HG02759 (cell line): Measurements from ENCODE around the gene PNMA1.

Experiments used
- ATAC-seq: cut with Tn5 transposase; IDR thresholded peaks from one replicate; pipeline ENCODE4 v1.9.1; 2021; ENCODE audit warnings: mild to moderate bottlenecking, moderate library complexity; ENCODE audit not compliant: unreplicated experiment

Gene PNMA1

DNA sequence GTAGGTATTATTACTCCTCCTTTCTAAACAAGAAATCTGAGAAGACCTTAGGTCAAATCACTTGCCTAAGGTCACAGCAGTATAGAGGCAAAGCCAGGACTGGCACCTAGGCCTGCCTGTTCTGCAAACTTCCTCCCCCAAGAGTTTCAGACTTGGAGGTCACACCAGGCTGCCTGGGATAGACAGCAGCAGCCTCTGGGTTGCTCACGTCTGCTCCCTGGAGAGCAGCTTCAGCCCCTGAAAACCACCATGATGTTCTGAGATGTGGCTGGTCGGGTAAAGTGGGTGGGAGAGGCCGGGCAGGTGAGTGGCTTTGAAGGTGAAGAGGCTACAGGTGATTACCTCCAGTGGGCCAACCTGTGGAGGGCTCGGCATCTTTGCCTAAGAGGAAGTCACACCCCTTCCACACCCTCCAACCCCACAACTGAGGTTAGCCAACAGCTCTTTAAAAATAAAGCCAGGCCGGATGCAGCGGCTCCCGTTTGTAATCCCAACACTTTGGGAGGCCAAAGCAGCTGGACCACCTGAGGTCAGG is 37.0 kb upstream of the PNMA1 start:
- no peak for ATAC-seq

DNA sequence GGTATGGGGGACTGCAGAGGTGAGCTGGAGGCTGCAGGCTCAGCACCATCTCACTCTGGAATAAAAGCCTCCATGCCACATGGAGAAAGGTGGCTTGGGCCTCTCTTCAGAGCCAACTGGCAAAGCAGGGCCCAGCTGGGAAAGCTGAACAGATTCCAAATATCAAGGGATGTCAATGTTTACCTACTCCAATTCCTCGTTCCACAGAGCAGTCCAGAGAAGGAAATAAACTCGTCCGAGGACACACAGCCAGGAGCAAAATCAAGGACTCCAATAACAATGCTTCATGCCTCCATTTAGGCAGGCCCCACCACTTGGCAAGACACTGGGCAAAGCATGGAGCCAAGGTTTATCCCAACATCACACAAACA is 36.3 kb upstream of the PNMA1 start:
- no peak for ATAC-seq

DNA sequence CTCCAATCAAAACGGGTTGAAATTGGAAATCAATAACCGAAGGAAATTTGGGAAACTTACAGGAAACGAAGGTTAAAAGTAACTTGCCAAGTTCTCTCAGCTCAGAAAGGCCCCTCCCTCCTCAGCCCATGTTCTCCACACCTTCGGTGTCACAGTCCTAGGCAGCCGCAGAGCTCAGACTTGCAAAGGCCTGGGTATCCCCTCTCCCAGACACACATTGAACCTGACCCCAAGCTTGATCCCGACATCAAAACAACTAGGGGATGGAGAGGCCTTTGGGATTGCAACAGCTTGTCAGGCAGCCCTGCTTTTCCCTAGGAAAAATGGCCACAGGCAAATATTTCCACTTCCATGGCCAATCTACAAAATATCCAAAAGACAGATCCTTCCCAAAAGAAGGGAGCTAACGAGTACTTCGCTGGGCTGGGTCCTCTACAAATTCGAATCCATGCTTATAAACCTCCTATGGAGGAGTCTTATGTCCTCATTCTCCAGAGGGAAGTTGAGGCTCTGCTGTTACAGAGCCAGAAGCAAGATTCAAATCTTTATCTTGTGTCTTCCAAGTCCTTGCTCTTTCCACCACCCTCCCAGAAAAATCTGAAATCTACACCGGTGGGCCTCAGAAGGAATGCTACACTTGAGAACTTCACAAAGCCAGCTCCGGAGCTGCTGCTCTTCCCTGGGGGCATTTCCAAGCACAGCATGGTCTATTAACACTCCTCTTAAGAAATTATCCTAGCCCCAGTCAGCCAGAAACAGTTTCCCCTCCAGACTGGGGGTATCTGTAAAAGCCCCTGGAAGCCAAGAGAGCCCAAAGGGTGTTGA is 35.7 kb upstream of the PNMA1 start:
- ATAC-seq = no peak

DNA sequence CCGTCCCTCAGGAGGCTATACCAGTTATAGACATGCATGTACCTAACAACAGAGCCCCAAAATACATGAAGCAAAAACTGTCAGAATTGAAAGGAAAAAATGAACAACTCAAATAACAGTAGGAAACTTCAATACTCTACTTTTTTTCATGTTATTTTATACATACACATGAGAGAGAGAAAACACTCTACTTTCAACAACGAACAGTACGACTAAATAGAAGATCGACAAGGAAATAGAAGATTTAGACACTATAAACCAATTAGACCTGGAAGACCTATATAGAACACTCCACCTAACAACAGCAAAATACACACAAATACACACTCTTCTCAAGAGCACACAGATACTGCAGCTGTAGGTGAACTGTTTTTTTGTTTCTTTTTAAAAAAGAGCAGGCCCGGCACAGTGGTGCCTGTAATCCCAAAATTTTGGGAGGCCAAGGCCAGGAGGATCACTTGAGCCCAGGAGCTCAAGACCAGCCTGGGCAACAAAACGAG is 34.7 kb upstream of the PNMA1 start:
- no peak for ATAC-seq

DNA sequence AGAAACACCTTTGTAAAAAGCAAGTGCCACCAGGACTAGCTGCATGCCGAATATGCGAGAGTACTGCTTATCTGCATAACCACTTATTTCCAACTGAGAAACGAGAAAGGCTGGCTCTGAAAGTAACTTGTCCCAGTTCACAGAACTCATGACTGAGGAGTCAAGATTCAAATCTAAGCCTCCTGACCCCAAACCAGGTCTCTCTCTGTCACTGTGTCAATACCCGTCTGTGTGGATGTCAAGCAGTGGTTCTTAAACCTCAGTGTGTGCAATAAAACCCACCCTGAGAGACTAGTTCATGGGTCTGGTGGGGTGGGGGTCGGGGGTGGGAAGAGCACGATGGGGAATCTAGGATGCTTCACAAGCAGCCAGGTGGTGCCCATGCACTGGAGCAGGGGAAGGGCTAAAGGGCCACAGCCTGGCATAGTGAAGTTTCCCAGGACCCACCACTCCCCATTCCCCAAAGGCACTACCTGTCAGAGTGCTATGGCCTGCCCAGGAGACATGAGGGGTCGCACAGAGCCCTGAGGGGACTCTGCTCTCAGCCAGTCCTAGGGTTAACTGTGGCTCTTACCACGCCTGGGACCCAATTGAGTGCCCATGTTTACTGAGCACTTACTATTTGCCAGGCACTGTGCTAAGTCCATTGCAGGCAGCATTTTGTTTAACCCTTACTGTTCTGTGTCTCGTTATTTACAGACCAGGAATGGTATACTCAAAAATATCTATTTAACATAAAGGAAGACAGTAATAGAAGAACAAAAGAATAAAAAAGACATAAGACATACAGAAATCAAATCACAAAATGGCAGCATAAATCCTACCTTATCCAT is 33.4 kb upstream of the PNMA1 start:
- no peak for ATAC-seq

DNA sequence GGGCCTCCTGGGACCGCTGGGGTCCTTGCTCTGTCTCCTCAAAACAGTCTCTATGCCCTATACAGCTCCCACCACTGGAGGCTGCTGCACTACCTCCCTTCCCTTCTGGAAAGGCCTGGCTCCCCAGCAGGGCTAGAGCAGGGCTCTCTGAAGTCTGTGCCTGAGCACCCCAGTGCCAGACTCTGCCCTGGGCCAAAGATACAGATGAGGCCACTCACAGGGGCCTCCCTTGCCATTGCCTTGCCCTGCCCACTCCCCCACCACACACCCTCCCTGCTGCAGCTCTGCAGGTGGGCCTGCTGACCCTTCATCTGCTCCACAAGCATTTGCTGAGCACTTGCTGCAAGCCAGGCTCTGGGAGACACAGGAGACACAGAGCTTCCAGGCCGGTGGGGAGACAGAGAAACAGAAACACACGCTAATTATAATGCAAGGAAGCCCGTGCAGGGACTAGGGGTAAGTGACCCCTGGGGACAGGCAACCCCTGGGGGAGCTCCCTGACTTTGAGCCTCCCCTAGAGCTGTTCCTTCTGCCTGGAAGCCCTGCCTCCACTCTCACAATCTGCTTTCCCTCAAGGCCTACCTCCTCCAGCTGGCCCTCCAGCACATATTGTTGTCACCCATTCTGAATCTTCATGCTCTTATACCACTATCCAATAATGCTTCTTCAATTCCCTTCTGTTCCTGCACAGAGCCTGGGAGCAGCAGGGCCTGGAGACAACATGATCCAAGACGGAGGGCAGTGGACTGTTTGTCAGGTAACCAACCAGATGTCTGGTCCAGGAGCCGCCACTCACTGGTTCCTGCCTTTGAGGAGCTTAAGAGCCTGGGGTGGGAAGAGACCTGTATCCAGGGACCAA is 32.6 kb upstream of the PNMA1 start:
- no peak for ATAC-seq

DNA sequence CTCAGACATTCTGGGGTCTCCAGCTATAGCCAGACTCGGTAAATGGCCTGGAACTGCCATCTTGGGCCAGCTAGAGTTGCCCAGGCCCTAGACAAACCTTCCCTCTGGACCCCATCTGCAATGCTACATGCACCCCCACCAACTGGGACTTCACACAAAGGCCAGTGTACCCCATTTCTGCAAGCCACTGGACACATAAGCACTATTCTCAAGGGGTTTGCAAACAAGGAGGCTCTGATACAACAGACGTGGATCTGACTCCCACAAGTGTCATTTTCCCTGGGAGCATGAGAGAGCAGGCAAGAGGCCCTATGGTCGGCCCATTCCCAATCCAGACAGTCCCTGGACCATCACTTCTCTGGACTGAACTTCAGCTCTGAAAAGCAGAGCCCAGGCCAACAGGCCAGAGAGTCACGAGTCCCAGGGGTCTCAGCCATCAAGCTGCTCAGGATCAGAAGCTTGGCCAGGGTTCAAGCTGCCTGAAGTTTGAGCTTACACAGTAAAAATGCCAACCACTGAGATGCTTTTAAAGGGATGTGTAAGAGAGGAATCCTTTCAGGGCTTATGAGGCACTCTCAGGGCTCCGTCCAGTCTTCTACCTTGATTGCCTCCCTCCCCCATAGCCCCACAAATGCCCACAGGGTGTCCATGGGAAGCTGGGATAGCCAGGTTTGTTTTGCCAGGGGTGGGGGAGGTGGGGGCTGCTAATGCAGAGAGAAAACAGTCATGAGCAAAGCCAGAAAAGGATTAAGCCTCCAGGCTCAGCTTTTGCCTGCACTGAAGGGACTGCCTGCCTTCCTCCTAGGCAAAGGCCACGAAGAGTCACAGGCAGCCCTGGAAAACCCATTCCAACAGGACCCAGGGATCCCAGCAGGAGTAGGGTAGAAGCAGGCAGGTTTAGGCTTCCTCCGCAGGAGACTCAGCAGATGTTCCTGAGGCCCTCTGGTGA is 31.7 kb upstream of the PNMA1 start:
- ATAC-seq = no peak

DNA sequence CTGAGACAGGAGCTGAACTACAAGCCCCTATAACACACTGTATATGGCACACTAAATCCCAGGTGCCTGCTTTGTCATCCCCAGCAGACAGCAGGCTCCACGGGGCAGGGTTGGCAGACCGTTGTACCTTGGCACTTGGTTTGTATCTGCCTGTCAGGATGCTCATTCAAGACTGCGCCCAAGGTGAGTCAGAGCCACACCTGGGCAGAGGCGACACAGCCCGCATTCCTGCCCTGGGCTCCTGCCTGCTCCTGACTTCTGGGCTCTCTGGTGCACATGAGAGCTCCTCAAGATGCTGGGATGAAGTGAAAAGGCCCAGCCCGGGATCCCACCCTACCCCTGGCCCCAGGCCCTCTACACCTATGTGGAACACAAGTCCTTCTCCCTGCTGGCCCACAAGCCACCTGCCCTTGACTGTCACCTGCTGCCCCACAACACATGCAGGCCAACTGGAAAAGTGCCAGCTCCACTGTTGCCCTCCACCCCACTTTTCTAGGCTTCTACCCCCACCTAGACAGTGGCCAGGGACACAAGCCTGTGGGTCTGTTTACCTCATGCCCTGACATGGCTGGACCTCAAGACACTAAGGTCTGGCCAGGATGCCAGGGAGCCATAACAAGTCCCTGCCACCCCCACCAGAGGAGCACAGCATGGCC is 30.8 kb upstream of the PNMA1 start:
- no peak for ATAC-seq

DNA sequence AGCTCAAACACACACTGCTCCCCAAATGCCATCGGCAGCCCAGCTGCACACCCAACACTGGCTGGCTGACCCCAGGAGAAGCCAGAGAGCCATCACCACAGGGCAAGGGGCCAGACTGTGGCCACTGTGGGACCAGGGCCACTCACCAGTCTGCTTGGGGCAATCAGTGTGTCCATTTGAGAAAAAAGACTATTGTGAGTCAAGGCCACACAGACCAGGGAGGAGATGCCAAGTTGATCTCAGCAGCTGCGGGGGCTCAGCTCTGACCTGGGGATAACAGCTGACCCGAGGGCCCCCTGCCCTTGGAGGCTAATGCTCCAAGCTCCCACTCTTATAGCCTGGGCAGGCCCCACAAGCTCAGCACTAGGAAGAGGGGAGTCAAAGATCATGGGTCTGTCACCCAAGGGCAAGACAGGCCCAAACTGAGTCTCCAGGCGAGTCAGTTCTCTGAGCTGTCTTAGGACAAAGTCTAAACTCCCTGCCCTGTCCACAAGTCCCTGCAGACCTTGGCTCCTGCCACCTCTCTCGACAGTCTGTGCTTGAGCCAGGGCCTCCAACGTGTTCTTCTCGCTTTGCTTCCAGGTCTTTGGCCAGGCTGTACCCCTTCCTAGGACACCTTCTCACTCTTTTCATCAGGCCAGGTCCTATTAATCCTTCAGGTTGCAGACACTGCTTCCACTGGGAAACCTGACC is 30.1 kb upstream of the PNMA1 start:
- no peak for ATAC-seq

DNA sequence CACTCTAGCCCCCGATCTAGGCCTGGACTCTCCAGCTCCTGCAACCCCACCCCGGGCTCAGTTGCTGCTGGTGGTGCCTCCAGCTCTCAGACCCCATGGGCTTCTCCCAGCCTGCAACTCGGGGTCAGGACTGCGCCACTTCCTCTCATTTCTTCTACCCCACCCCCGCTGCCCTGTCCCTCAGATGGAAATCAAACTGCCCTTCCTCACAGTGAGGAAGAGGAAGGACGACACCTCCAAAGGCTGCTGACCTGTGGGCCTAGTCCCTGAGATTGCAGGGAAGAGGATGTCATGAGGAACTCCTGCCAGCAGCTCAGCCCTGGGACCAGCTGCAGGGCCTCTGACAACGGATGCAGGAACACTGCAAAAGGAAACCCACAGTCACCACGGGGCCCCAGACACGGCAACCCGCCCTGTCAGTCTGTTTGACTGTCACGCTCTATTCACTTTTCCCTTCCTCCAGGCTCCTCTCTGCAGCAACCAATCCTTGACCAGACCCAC is 29.3 kb upstream of the PNMA1 start:
- peak; percentile 58 for ATAC-seq

DNA sequence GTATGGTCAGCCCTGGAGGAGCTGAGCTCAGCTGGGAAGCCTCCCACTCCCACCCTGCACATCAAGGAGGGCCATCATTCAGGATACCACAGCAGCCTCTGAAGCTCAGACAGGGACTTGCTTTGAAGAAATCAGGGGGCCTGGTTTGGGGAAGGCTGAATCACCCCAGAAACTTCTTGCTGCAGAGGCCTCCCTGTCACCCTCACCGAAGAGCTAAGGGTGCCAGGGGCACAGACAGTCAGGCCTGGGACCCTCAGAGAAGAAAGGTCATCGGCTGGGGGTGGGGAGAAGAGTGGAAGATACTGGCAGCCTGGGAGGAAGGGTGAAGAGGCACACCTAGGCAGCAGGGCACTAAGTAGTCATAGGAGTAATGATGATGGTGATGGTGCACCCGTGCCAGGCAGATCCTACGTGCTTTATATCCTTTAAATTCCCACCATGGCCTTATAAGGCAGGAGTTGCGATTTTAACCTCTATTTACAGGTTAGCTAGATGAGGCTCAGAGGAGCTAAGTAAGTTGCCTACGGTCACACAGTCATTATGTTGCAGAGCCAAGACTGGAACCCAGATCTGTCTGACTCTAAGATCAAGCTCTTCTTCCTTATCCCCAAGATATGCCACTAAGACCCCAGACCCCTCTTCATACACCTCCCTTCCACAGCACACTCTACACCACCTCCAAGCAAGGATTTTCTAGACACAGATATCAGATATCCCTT is 28.5 kb upstream of the PNMA1 start:
- no peak for ATAC-seq

DNA sequence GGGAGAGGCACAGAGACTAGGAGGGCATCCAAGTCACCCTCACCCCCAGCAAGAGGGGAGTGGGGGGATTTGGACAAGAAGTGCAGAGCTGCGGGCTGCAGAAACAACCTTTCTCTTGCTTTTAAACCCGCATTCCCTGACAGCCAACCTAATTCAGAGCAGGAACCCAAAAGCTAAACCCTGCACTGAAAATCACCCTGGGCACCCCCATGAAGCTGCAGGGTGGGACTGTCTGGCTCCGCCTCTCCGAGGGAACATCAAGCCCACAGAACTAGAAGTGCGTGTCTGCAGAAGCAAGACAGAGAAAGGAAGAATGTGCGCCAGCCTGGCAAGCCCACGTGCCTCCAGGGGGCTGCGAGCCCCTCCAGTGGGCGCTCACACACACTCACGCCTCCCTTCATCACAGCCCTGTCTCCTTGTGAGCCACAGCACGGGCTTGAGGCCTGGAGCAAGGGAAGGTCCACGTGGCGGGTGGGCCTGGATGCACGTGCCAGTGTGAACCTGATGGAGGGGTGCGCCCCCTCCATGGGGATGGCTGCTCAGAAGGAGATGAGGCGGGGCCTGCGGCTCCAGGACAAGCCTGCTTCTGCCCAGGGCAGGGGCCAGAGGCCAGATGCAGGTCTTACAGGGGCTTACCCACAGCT is 27.8 kb upstream of the PNMA1 start:
- ATAC-seq = no peak

DNA sequence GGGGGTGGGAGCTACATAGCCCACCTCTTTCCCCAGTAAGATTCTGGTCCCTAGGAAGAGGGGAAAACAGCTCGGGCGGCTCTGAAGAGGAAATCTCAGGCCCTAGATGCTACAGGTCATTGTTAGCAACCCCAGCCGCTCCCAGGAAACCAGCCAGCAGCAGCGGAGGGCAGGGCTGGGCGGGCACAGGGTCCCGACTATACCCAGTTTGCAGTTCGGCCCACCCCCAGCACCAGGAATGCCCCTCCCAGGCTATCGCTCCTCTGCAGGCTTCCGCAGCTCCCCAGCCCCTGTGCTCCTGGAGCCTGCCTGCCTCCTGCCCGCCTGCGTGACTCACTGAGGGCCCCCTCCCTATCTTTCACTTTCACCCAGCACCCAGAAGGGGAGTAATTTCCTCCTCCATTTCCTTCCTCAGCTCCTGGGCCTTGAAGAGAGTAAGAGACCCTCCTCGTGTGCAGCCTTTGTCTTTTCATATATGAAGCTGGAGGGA is 27.2 kb upstream of the PNMA1 start:
- ATAC-seq = no peak

DNA sequence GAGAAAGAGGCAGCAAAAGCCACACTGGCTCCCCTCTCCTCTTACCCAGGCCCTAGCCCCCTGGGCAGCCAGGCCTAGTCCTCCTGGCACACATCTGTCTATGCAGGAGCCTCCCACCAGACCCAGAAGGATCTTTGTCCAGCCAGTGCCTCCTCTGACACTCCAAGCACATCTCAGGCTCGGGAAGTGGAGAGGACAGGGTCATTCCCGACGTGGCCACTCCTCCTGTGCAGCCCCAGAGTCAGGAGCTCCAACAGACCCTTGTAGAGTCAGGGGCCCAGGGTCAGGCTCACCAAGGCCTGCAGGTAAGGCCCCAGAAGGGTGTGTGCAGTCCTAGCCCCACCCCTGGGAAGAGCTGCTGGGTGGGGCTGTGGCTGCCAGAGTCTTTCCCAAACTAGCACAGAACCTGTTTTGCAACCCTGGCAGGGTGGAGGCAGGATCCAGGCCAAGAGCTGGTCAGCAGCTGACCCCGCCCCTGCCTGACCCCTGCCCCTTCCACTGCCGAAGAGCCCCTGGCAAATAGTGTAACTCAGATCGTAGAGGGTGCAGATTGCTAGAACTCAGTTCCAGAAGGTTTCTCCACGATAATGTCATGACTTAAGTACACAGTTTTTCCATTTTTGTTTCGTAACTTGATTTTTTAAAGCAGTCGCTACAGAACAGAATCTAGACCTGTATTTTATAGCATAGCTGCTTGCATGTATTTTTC is 26.6 kb upstream of the PNMA1 start:
- ATAC-seq = no peak

DNA sequence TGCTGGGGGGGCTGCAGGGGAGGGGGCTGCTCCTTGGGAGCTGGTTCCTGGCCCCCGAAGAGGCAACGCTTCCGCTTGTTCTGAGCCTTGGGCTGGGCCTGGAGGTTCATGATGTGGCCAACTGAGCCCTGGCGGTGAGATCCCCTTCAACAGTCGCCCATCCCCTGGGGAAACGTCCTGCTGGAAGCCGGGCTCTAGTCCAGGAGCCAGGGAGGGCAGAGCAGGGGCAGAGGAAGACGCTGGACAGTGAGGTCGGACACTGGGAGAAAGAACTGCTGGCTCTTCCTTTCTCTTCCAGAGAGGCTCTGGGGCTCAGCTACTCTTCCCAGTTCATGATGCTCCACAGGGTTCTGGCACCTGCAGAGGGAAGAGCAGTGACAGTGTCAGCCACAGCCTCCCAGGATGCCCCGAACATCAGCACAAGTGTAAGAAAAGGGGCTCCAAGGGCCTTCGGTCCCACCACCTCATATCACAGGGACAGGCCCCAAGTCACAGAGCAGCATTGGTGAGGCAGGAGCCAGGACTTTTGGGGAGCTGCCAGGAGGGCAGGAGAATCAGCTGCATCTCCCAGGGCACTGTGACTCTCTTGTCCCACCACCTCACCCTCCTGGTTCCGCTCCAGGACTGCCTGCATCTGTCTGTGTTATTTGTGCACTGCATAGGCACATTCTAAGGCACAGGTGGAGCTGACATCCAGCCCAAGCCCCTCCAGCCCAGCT is 25.9 kb upstream of the PNMA1 start:
- no peak for ATAC-seq
